NCI-H510A treated with DMSO at 0.1 percent for 48 hours (cell line): ENCODE results near the gene GPR179.

ENCODE experiments used
- DNase-seq: peaks from one replicate; lab custom pipeline; 2025; lab: John Stamatoyannopoulos, UW

GPR179 gene

GRCh38 chr17:38345743-38346142, 2.0 kb upstream of the GPR179 start:
- DNase-seq, result no peak

- no peak for DNase-seq
These were observed 627 bp upstream of the GPR179 start for GRCh38 chr17:38344420-38344745.

GRCh38 chr17:38342886-38343607, 709 bp downstream of the GPR179 start:
- no peak for DNase-seq

- DNase-seq, result peak; percentile 97
These were observed 2.6 kb downstream of the GPR179 start for GRCh38 chr17:38341035-38341721.

GRCh38 chr17:38339891-38340290, 3.9 kb downstream of the GPR179 start:
- DNase-seq, result no peak

GRCh38 chr17:38338535-38338934, 5.2 kb downstream of the GPR179 start:
- no peak for DNase-seq

- DNase-seq, result no peak
These were observed 5.7 kb downstream of the GPR179 start for GRCh38 chr17:38338053-38338452.

GRCh38 chr17:38336838-38337237, 6.9 kb downstream of the GPR179 start:
- DNase-seq, result no peak

- no peak for DNase-seq
These were observed 9.0 kb downstream of the GPR179 start for GRCh38 chr17:38334480-38335364.

GRCh38 chr17:38333635-38334295, 10.0 kb downstream of the GPR179 start:
- peak; percentile 66 for DNase-seq

- DNase-seq, result no peak
These were observed 11.0 kb downstream of the GPR179 start for GRCh38 chr17:38332735-38333134.

GRCh38 chr17:38330941-38331411, 12.8 kb downstream of the GPR179 start:
- no peak for DNase-seq

- DNase-seq, result no peak
These were observed 13.7 kb downstream of the GPR179 start for GRCh38 chr17:38329808-38330730.

GRCh38 chr17:38329284-38329683, 14.5 kb downstream of the GPR179 start:
- no peak for DNase-seq

GRCh38 chr17:38328620-38329019, 15.1 kb downstream of the GPR179 start:
- no peak for DNase-seq

- DNase-seq, result no peak
These were observed 15.8 kb downstream of the GPR179 start for GRCh38 chr17:38327936-38328335.

GRCh38 chr17:38326996-38327792, 16.6 kb downstream of the GPR179 start:
- no peak for DNase-seq

- DNase-seq, result no peak
These were observed 18.4 kb downstream of the GPR179 start for GRCh38 chr17:38325221-38325851.

- no peak for DNase-seq
These were observed 19.0 kb downstream of the GPR179 start for GRCh38 chr17:38324772-38325171.
